ENCODE measurements around the gene MED13L. TPM values are rescaled to one million over a fixed set of nuclear protein-coding genes. Genes with fewer than 3 reads are reported as not detected.
"Not testable (repeated sequence)": the region's sequence is repeated elsewhere in the genome, so short reads cannot be mapped to it uniquely, and the experiment has no call there.

MED13L gene
- total RNA-seq, 1 donor from 2014 or later: 179 TPM

GRCh38 chr12:116141110-116141832, 136.2 kb downstream of the MED13L start:
- no peaks in the 10 kb centered on the region for H3K36me3 ChIP-seq (ENCODE audit: control insufficient read depth in 3 of 3, insufficient read depth in 3 of 3, low read length in 3 of 3)
- H3K4me3 ChIP-seq (ENCODE audit: low read length in 3 of 3): no peak overlapping the region

GRCh38 chr12:116140529-116140928, 137.0 kb downstream of the MED13L start:
- Histone ChIP-seq H3K27me3 (ENCODE audit: control insufficient read depth in 3 of 3, insufficient read depth in 3 of 3, low read length in 3 of 3) (no peaks in the 10 kb centered on the region), H3K27ac (ENCODE audit: low read depth, low read length) (no peak overlapping the region), H3K4me3 (ENCODE audit: low read length in 3 of 3) (no peak overlapping the region), H3K4me1 (ENCODE audit: control insufficient read depth in 3 of 3, insufficient read depth in 3 of 3, low read length in 3 of 3) (peaks cover 34 to 57% (median 51%) of the 10 kb centered on the region in 3 donors), H3K9ac (ENCODE audit: low read depth in 1 of 3, low read length in 3 of 3) (no peak overlapping the region), H3K36me3 (ENCODE audit: control insufficient read depth in 3 of 3, insufficient read depth in 3 of 3, low read length in 3 of 3) (no peaks in the 10 kb centered on the region), H3K9me3 (ENCODE audit: control insufficient read depth in 3 of 3, low read length in 3 of 3) (no peaks in the 10 kb centered on the region)

More at GRCh38 chr12:116141110-116141832, 136.2 kb downstream of the MED13L start:
- Histone ChIP-seq H3K4me1 (ENCODE audit: control insufficient read depth in 3 of 3, insufficient read depth in 3 of 3, low read length in 3 of 3) (peaks cover 34 to 53% (median 51%) of the 10 kb centered on the region in 3 donors), H3K27ac (ENCODE audit: low read depth, low read length) (no peak overlapping the region), H3K9me3 (ENCODE audit: control insufficient read depth in 3 of 3, low read length in 3 of 3) (no peaks in the 10 kb centered on the region), H3K9ac (ENCODE audit: low read depth in 1 of 3, low read length in 3 of 3) (no peak overlapping the region), H3K27me3 (ENCODE audit: control insufficient read depth in 3 of 3, insufficient read depth in 3 of 3, low read length in 3 of 3) (no peaks in the 10 kb centered on the region)

DNA sequence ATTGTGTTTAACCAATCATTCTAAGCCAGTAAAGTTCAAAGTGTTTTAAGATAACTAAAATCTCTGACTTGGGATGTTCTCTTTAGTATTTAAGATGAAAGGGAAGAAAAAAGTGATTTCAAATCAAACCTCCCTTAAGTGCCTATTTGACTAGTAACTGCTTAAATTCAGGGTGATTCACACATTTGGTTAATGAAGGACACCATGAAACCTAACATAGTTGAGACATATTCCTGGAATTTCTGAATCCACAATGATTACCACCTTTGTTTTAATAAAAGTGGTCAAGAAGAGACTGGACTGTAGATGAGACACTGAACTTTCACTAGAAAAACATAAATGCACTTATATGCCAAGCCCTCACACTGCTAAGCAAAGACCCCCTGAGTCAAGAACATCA, 138.7 kb downstream of the MED13L start:
- Histone ChIP-seq H3K36me3 (ENCODE audit: control insufficient read depth in 3 of 3, insufficient read depth in 3 of 3, low read length in 3 of 3) (no peaks in the 10 kb centered on the region), H3K4me1 (ENCODE audit: control insufficient read depth in 3 of 3, insufficient read depth in 3 of 3, low read length in 3 of 3) (peaks cover 30 to 53% (median 46%) of the 10 kb centered on the region in 3 donors), H3K9me3 (ENCODE audit: control insufficient read depth in 3 of 3, low read length in 3 of 3) (no peaks in the 10 kb centered on the region), H3K4me3 (ENCODE audit: low read length in 3 of 3) (no peak overlapping the region), H3K9ac (ENCODE audit: low read depth in 1 of 3, low read length in 3 of 3) (no peak overlapping the region), H3K27me3 (ENCODE audit: control insufficient read depth in 3 of 3, insufficient read depth in 3 of 3, low read length in 3 of 3) (no peaks in the 10 kb centered on the region), H3K27ac (ENCODE audit: low read depth, low read length) (no peak overlapping the region)

- no peak overlapping the region for H3K27ac ChIP-seq (ENCODE audit: low read depth, low read length)
- H3K4me3 ChIP-seq (ENCODE audit: low read length in 3 of 3): no peak overlapping the region
- peaks cover 30 to 53% (median 46%) of the 10 kb centered on the region in 3 donors for H3K4me1 ChIP-seq (ENCODE audit: control insufficient read depth in 3 of 3, insufficient read depth in 3 of 3, low read length in 3 of 3)
- H3K9me3 ChIP-seq (ENCODE audit: control insufficient read depth in 3 of 3, low read length in 3 of 3): no peaks in the 10 kb centered on the region
- H3K9ac ChIP-seq (ENCODE audit: low read depth in 1 of 3, low read length in 3 of 3): no peak overlapping the region
- no peaks in the 10 kb centered on the region for H3K36me3 ChIP-seq (ENCODE audit: control insufficient read depth in 3 of 3, insufficient read depth in 3 of 3, low read length in 3 of 3)
- no peaks in the 10 kb centered on the region for H3K27me3 ChIP-seq (ENCODE audit: control insufficient read depth in 3 of 3, insufficient read depth in 3 of 3, low read length in 3 of 3)
Observed at GRCh38 chr12:116138364-116138763, 139.1 kb downstream of the MED13L start.

GRCh38 chr12:116137318-116137717, 140.2 kb downstream of the MED13L start:
- H3K27me3 ChIP-seq (ENCODE audit: control insufficient read depth in 3 of 3, insufficient read depth in 3 of 3, low read length in 3 of 3): no peaks in the 10 kb centered on the region
- H3K9me3 ChIP-seq (ENCODE audit: control insufficient read depth in 3 of 3, low read length in 3 of 3): no peaks in the 10 kb centered on the region
- no peak overlapping the region for H3K9ac ChIP-seq (ENCODE audit: low read depth in 1 of 3, low read length in 3 of 3)
- peaks cover 28 to 54% (median 44%) of the 10 kb centered on the region in 3 donors for H3K4me1 ChIP-seq (ENCODE audit: control insufficient read depth in 3 of 3, insufficient read depth in 3 of 3, low read length in 3 of 3)
- no peaks in the 10 kb centered on the region for H3K36me3 ChIP-seq (ENCODE audit: control insufficient read depth in 3 of 3, insufficient read depth in 3 of 3, low read length in 3 of 3)
- H3K27ac ChIP-seq (ENCODE audit: low read depth, low read length): no peak overlapping the region
- H3K4me3 ChIP-seq (ENCODE audit: low read length in 3 of 3): no peak overlapping the region

DNA sequence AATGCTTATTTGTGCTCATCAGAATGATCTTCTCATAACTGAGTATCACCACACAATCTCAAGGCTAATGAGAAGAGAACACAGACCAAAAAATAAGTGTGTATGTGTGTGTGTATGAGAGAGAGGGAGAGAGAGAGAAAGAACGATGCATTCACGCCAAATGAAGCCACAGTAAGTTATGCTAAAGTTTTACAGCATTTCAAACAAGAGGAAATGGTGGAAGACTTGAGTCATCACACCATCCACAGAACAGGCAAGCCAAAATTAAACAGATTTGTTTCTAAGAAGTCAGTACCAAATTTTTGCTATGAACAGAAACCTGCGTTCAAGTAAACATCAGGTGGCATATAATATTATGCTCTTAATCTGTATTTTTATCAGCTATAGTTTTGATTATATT, 141.2 kb downstream of the MED13L start:
- Histone ChIP-seq H3K27me3 (ENCODE audit: control insufficient read depth in 3 of 3, insufficient read depth in 3 of 3, low read length in 3 of 3) (no peaks in the 10 kb centered on the region), H3K4me3 (ENCODE audit: low read length in 3 of 3) (no peak overlapping the region), H3K4me1 (ENCODE audit: control insufficient read depth in 3 of 3, insufficient read depth in 3 of 3, low read length in 3 of 3) (peaks cover 22 to 53% (median 39%) of the 10 kb centered on the region in 3 donors), H3K9me3 (ENCODE audit: control insufficient read depth in 3 of 3, low read length in 3 of 3) (no peaks in the 10 kb centered on the region), H3K27ac (ENCODE audit: low read depth, low read length) (no peak overlapping the region), H3K9ac (ENCODE audit: low read depth in 1 of 3, low read length in 3 of 3) (no peak overlapping the region), H3K36me3 (ENCODE audit: control insufficient read depth in 3 of 3, insufficient read depth in 3 of 3, low read length in 3 of 3) (no peaks in the 10 kb centered on the region)

DNA sequence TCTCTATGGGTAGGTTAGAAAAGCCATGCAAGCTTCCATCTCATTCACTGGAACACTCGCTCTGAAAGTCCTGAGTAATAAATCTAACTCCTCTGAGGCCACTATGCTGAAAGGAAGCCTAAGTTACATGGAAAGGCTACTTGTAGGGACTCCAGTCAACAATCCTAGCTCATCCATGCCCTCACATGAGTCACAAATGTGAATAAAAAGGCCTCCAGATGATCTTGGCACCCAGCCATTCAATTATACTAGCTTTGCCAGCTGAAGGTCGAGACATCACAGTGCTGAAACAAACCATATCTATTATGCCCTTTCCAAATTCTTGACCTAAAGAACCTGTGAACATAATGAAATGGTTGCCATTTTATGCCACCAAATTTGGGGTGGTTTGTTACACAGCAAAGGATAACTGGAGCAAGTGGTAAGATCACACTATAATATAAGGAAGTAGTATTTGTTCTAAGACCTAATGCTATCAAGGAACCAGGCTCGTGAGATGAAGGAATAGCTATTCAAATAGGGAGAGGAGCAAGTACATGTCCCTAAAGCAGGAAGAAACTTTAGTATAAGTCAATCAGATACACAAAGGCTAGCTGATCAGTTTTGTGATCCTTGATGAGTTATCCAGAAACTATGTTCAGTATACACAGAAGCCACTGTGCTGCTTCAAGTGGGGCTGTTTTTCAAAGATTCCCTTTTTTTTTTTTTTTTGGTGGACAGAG, 142.1 kb downstream of the MED13L start:
- no peaks in the 10 kb centered on the region for H3K9me3 ChIP-seq (ENCODE audit: control insufficient read depth in 3 of 3, low read length in 3 of 3)
- H3K4me3 ChIP-seq (ENCODE audit: low read length in 3 of 3): no peak overlapping the region
- no peak overlapping the region for H3K9ac ChIP-seq (ENCODE audit: low read depth in 1 of 3, low read length in 3 of 3)
- H3K27ac ChIP-seq (ENCODE audit: low read depth, low read length): no peak overlapping the region
- H3K27me3 ChIP-seq (ENCODE audit: control insufficient read depth in 3 of 3, insufficient read depth in 3 of 3, low read length in 3 of 3): no peaks in the 10 kb centered on the region
- peaks cover 22 to 56% (median 37%) of the 10 kb centered on the region in 3 donors for H3K4me1 ChIP-seq (ENCODE audit: control insufficient read depth in 3 of 3, insufficient read depth in 3 of 3, low read length in 3 of 3)
- H3K36me3 ChIP-seq (ENCODE audit: control insufficient read depth in 3 of 3, insufficient read depth in 3 of 3, low read length in 3 of 3): no peaks in the 10 kb centered on the region

DNA sequence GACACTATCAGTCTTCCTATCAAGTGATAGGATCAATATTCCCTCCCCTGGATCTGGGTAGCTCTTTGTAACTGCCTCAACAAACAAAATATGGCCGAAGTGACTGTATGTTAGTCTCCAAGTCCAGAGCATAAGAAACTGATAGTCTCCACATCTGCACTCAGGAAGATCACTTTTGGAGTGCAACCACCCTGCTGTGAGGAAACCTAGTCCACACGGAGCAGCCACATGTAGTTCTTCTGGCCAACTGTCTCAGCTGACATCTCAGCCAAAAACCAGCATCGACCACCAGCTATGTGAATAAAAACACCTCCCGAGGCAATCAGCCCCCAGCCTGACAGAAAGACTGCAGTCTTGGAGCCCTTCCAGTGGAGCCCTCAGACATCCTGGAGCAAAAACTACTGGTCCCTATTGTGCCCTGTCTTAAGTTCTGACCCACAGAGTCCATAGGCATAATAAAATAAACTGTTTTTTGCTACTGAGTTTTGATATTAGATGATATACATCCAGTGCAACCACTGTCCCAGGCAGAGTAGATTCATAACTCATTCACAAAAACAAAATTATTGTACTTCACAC, 143.8 kb downstream of the MED13L start:
- Histone ChIP-seq H3K36me3 (ENCODE audit: control insufficient read depth in 3 of 3, insufficient read depth in 3 of 3, low read length in 3 of 3) (no peaks in the 10 kb centered on the region), H3K4me3 (ENCODE audit: low read length in 3 of 3) (no peak overlapping the region), H3K27me3 (ENCODE audit: control insufficient read depth in 3 of 3, insufficient read depth in 3 of 3, low read length in 3 of 3) (no peaks in the 10 kb centered on the region), H3K9me3 (ENCODE audit: control insufficient read depth in 3 of 3, low read length in 3 of 3) (no peaks in the 10 kb centered on the region), H3K27ac (ENCODE audit: low read depth, low read length) (no peak overlapping the region), H3K9ac (ENCODE audit: low read depth in 1 of 3, low read length in 3 of 3) (no peak overlapping the region), H3K4me1 (ENCODE audit: control insufficient read depth in 3 of 3, insufficient read depth in 3 of 3, low read length in 3 of 3) (peaks cover 20 to 56% (median 32%) of the 10 kb centered on the region in 3 donors)

DNA sequence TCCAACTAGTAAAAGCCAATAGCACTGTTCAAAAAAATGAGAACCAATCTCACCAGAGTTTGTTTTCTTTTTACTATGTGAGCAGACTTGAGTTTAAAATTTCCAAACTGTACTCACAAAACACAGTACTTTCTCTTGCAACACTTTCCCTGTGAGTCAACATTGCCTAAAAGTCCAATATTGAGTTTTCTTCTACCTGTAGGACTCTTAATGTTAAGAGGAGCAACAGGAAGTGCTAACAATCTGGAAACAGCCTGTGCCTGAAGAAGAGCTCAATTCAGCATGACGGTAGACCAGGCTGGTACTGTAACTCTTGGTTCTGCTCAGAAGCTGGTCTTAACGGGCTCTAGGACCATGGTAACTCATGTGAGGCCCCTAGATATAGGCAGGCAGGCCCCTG, 144.3 kb downstream of the MED13L start:
- Histone ChIP-seq H3K27me3 (ENCODE audit: control insufficient read depth in 3 of 3, insufficient read depth in 3 of 3, low read length in 3 of 3) (no peaks in the 10 kb centered on the region), H3K36me3 (ENCODE audit: control insufficient read depth in 3 of 3, insufficient read depth in 3 of 3, low read length in 3 of 3) (no peaks in the 10 kb centered on the region), H3K4me3 (ENCODE audit: low read length in 3 of 3) (no peak overlapping the region), H3K27ac (ENCODE audit: low read depth, low read length) (no peak overlapping the region), H3K9ac (ENCODE audit: low read depth in 1 of 3, low read length in 3 of 3) (no peak overlapping the region), H3K9me3 (ENCODE audit: control insufficient read depth in 3 of 3, low read length in 3 of 3) (no peaks in the 10 kb centered on the region), H3K4me1 (ENCODE audit: control insufficient read depth in 3 of 3, insufficient read depth in 3 of 3, low read length in 3 of 3) (peaks cover 20 to 56% (median 27%) of the 10 kb centered on the region in 3 donors)

DNA sequence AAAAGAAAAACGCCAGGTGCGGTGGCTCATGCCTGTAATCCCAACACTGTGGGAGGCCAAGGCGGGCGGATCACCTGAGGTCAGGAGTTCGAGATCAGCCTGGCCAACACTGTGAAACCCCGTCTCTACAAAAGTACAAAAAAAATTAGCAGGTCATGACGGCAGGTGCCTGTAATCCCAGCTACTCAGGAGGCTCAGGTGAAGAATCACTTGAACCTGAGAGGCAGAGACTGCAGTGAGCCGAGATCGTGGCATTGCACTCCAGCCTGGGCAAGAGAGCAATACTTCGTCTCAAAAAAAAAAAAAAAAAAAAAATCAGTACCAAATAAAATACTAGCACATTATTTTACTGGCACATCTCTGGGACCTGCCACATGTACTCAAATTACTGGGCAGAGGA, 145.5 kb downstream of the MED13L start:
- H3K27me3 ChIP-seq (ENCODE audit: control insufficient read depth in 3 of 3, insufficient read depth in 3 of 3, low read length in 3 of 3); H3K9ac ChIP-seq (ENCODE audit: low read depth in 1 of 3, low read length in 3 of 3); H3K9me3 ChIP-seq (ENCODE audit: control insufficient read depth in 3 of 3, low read length in 3 of 3); H3K36me3 ChIP-seq (ENCODE audit: control insufficient read depth in 3 of 3, insufficient read depth in 3 of 3, low read length in 3 of 3); H3K27ac ChIP-seq (ENCODE audit: low read depth, low read length); H3K4me3 ChIP-seq (ENCODE audit: low read length in 3 of 3): not testable (repeated sequence)
- peaks cover 23 to 60% (median 27%) of the 10 kb centered on the region in 3 donors for H3K4me1 ChIP-seq (ENCODE audit: control insufficient read depth in 3 of 3, insufficient read depth in 3 of 3, low read length in 3 of 3)

Measured in skeletal muscle tissue (tissue), 4 donors.